Mesenchymal stem cell (in vitro differentiated cells and primary cell): ENCODE measurements around the gene RNASET2.

ENCODE experiments used
- DNase-seq: peaks from one replicate; pipeline ENCODE4 v3.0.0-alpha.2; 2013
- H2AFZ ChIP-seq: one replicate; pipeline ENCODE4 v1.6.1; 2013; ENCODE audit warnings: low read depth, mild to moderate bottlenecking, control low read depth, inconsistent platforms, low read length, moderate library complexity
- H2AK5ac ChIP-seq: 2 replicates; pipeline ENCODE4 v1.6.1; 2013; ENCODE audit warnings: low read length, moderate library complexity, mild to moderate bottlenecking, inconsistent platforms; ENCODE audit not compliant: severe bottlenecking
- H2BK120ac ChIP-seq: one replicate; pipeline ENCODE4 v1.6.1; 2013; ENCODE audit warnings: low read depth, mild to moderate bottlenecking, inconsistent platforms, low read length, moderate library complexity
- H2BK12ac ChIP-seq, 2 experiments: one replicate each; pipeline ENCODE4 v1.6.1; 2013; ENCODE audit warnings: inconsistent platforms in 2 of 2, low read length in 2 of 2, mild to moderate bottlenecking in 2 of 2, moderate library complexity in 2 of 2, control low read depth in 1 of 2
- H2BK15ac ChIP-seq: one replicate; pipeline ENCODE4 v1.6.1; 2013; ENCODE audit warnings: mild to moderate bottlenecking, low read depth, inconsistent platforms; ENCODE audit not compliant: poor library complexity, severe bottlenecking
- H2BK5ac ChIP-seq: 2 replicates; pipeline ENCODE4 v1.6.1; 2013; ENCODE audit warnings: low read depth, mild to moderate bottlenecking, low read length, control low read depth, inconsistent platforms; ENCODE audit not compliant: poor library complexity, severe bottlenecking
- H3K14ac ChIP-seq, 2 experiments: one replicate each; pipeline ENCODE4 v1.6.1; 2013; ENCODE audit warnings: inconsistent platforms in 2 of 2, low read length in 2 of 2, control low read depth in 1 of 2, mild to moderate bottlenecking in 1 of 2, moderate library complexity in 1 of 2
- H3K18ac ChIP-seq, 2 experiments: one replicate each; pipeline ENCODE4 v1.6.1; 2013; ENCODE audit warnings: inconsistent platforms in 2 of 2, low read length in 2 of 2, control low read depth in 1 of 2, low read depth in 1 of 2, mild to moderate bottlenecking in 1 of 2
- H3K23ac ChIP-seq, 2 experiments: one replicate each; pipeline ENCODE4 v1.6.1; 2013; ENCODE audit warnings: inconsistent platforms in 2 of 2, low read length in 2 of 2, mild to moderate bottlenecking in 2 of 2, moderate library complexity in 2 of 2, control low read depth in 1 of 2
- H3K27ac ChIP-seq: 2 replicates; pipeline ENCODE4 v1.5.1; 2013; ENCODE audit warnings: mild to moderate bottlenecking, moderate library complexity, low read length, control low read depth, inconsistent platforms; ENCODE audit not compliant: poor library complexity, severe bottlenecking
- H3K27me3 ChIP-seq, 2 experiments: 2 replicates each; pipeline versions ENCODE4 v1.6.1 to v1.7.0; 2013; ENCODE audit warnings: low read length in 2 of 2, mild to moderate bottlenecking in 2 of 2, moderate library complexity in 2 of 2, control low read depth in 1 of 2, inconsistent platforms in 1 of 2; ENCODE audit not compliant: control insufficient read depth in 1 of 2, insufficient read depth in 1 of 2
- H3K36me3 ChIP-seq, 2 experiments: 2 replicates each; pipeline versions ENCODE4 v1.6.1 to v1.7.0; 2013; ENCODE audit warnings: low read length in 2 of 2, control low read depth in 1 of 2, inconsistent platforms in 1 of 2, low read depth in 1 of 2, mild to moderate bottlenecking in 1 of 2; ENCODE audit not compliant: insufficient read depth in 2 of 2, control insufficient read depth in 1 of 2
- H3K4ac ChIP-seq, 2 experiments: one replicate each; pipeline ENCODE4 v1.6.1; 2013; ENCODE audit warnings: inconsistent platforms in 2 of 2, low read length in 2 of 2, mild to moderate bottlenecking in 2 of 2, moderate library complexity in 2 of 2, control low read depth in 1 of 2, low read depth in 1 of 2
- H3K4me1 ChIP-seq: 2 replicates; pipeline ENCODE4 v1.6.1; 2013; ENCODE audit warnings: low read depth, low read length, control low read depth; ENCODE audit not compliant: control insufficient read depth, insufficient read depth
- H3K4me2 ChIP-seq: 2 replicates; pipeline ENCODE4 v1.6.1; 2013; ENCODE audit warnings: low read length, mild to moderate bottlenecking, inconsistent platforms; ENCODE audit not compliant: poor library complexity, severe bottlenecking
- H3K4me3 ChIP-seq, 2 experiments: 2 replicates each; pipeline versions ENCODE4 v1.5.1 to v1.7.0; 2013; ENCODE audit warnings: low read length in 2 of 2, mild to moderate bottlenecking in 2 of 2, control low read depth in 1 of 2, low read depth in 1 of 2; ENCODE audit not compliant: insufficient read depth in 1 of 2
- H3K79me1 ChIP-seq: replicated peaks from 2 replicates; pipeline ENCODE4 v1.6.1; 2013; ENCODE audit warnings: mild to moderate bottlenecking, control low read depth, low read length, inconsistent platforms; ENCODE audit not compliant: poor library complexity, severe bottlenecking
- H3K9ac ChIP-seq: 2 replicates; pipeline ENCODE4 v1.7.0; 2013; ENCODE audit warnings: mild to moderate bottlenecking, low read length, moderate library complexity
- H3K9me3 ChIP-seq: 2 replicates; pipeline ENCODE4 v1.7.0; 2013; ENCODE audit warnings: mild to moderate bottlenecking, low read length; ENCODE audit not compliant: control insufficient read depth
- H4K8ac ChIP-seq: one replicate; pipeline ENCODE4 v1.6.1; 2013; ENCODE audit warnings: inconsistent platforms, mild to moderate bottlenecking, low read length, moderate library complexity
- H4K91ac ChIP-seq: one replicate; pipeline ENCODE4 v1.6.1; 2013; ENCODE audit warnings: mild to moderate bottlenecking, low read length, inconsistent platforms
- WGBS: methylation state at CpG from one replicate; pipeline ENCODE4 v1.1.7; 2013; ENCODE audit warnings: mixed read lengths; 5-methylcytosine and 5-hydroxymethylcytosine counted together

The RNASET2 gene

GRCh38 chr6:166903027-166903426 is 53.3 kb downstream of the RNASET2 start:
- peaks cover 5% of the 10 kb centered on the region for H3K4me1 ChIP-seq
- no peak overlapping the region for H2BK5ac ChIP-seq
- WGBS = 82% methylated on average over 8 of the region's 8 CpGs
- no peak overlapping the region for H3K23ac ChIP-seq
- no peak overlapping the region for H3K27ac ChIP-seq
- no peak overlapping the region for H2AK5ac ChIP-seq
- H4K91ac ChIP-seq = no peak overlapping the region
- no peak overlapping the region for H3K18ac ChIP-seq
- H3K4ac ChIP-seq = no peak overlapping the region
- H2AFZ ChIP-seq = no peak overlapping the region
- H3K9ac ChIP-seq = no peak overlapping the region
- H3K14ac ChIP-seq = no peak overlapping the region
- H3K9me3 ChIP-seq = no peaks in the 10 kb centered on the region
- H4K8ac ChIP-seq = no peak overlapping the region
- H3K36me3 ChIP-seq = no peaks in the 10 kb centered on the region
- DNase-seq = no peak
- no peaks in the 10 kb centered on the region for H3K79me1 ChIP-seq
- no peak overlapping the region for H3K4me2 ChIP-seq
- no peak overlapping the region for H2BK15ac ChIP-seq
- H2BK12ac ChIP-seq = no peak overlapping the region
- H2BK120ac ChIP-seq = no peak overlapping the region
- no peak overlapping the region for H3K4me3 ChIP-seq
- H3K27me3 ChIP-seq = peaks cover 15 to 18% of the 10 kb centered on the region in 2 experiments

- 94% methylated on average over 33 of the region's 33 CpGs for WGBS
- DNase-seq = no peak
- H3K36me3 ChIP-seq = no peaks in the 10 kb centered on the region
Measured at GRCh38 chr6:166902211-166902755, 54.1 kb downstream of the RNASET2 start.

GRCh38 chr6:166901626-166902025 is 54.7 kb downstream of the RNASET2 start:
- Histone ChIP-seq H2BK5ac (no peak overlapping the region), H3K9me3 (no peaks in the 10 kb centered on the region), H4K8ac (no peak overlapping the region), H2BK12ac (no peak overlapping the region), H3K23ac (no peak overlapping the region), H2AFZ (no peak overlapping the region), H3K18ac (no peak overlapping the region), H3K4ac (no peak overlapping the region), H4K91ac (no peak overlapping the region), H2AK5ac (no peak overlapping the region), H3K27me3 (peaks cover 13 to 17% of the 10 kb centered on the region in 2 experiments), H3K27ac (no peak overlapping the region), H3K9ac (no peak overlapping the region), H3K36me3 (no peaks in the 10 kb centered on the region), H3K4me3 (no peak overlapping the region), H2BK120ac (no peak overlapping the region), H3K14ac (no peak overlapping the region), H3K4me2 (no peak overlapping the region), H3K79me1 (no peaks in the 10 kb centered on the region), H2BK15ac (no peak overlapping the region), H3K4me1 (peaks cover 5% of the 10 kb centered on the region)
- WGBS = 98% methylated on average over 45 of the region's 45 CpGs
- no peak for DNase-seq

More at GRCh38 chr6:166902211-166902755, 54.1 kb downstream of the RNASET2 start:
- H2BK15ac ChIP-seq = no peak overlapping the region
- no peak overlapping the region for H2AK5ac ChIP-seq
- H3K79me1 ChIP-seq = no peaks in the 10 kb centered on the region
- no peak overlapping the region for H3K4ac ChIP-seq
- H3K27ac ChIP-seq = no peak overlapping the region
- H3K4me2 ChIP-seq = no peak overlapping the region
- H3K9me3 ChIP-seq = no peaks in the 10 kb centered on the region
- H3K9ac ChIP-seq = no peak overlapping the region
- H2BK5ac ChIP-seq = no peak overlapping the region
- no peak overlapping the region for H2BK120ac ChIP-seq
- H3K18ac ChIP-seq = no peak overlapping the region
- H2BK12ac ChIP-seq = no peak overlapping the region
- H4K8ac ChIP-seq = no peak overlapping the region
- H3K23ac ChIP-seq = no peak overlapping the region
- peaks cover 15 to 18% of the 10 kb centered on the region in 2 experiments for H3K27me3 ChIP-seq
- H3K4me3 ChIP-seq = no peak overlapping the region
- no peak overlapping the region for H4K91ac ChIP-seq
- H3K14ac ChIP-seq = no peak overlapping the region
- no peak overlapping the region for H2AFZ ChIP-seq
- peaks cover 5% of the 10 kb centered on the region for H3K4me1 ChIP-seq

- WGBS = 96% methylated on average over 53 of the region's 53 CpGs
- H2AK5ac ChIP-seq = no peak overlapping the region
- no peak overlapping the region for H4K91ac ChIP-seq
- no peak overlapping the region for H2AFZ ChIP-seq
- H3K27ac ChIP-seq = no peak overlapping the region
- no peak overlapping the region for H3K23ac ChIP-seq
- H4K8ac ChIP-seq = no peak overlapping the region
- H3K4me1 ChIP-seq = peaks cover 5% of the 10 kb centered on the region
- no peak for DNase-seq
- H3K9ac ChIP-seq = no peak overlapping the region
- H3K14ac ChIP-seq = no peak overlapping the region
- H2BK12ac ChIP-seq = no peak overlapping the region
- no peak overlapping the region for H3K4me2 ChIP-seq
- no peaks in the 10 kb centered on the region for H3K79me1 ChIP-seq
- no peaks in the 10 kb centered on the region for H3K9me3 ChIP-seq
- no peak overlapping the region for H2BK15ac ChIP-seq
- peaks cover 11 to 16% of the 10 kb centered on the region in 2 experiments for H3K27me3 ChIP-seq
- H2BK5ac ChIP-seq = no peak overlapping the region
- H3K4me3 ChIP-seq = no peak overlapping the region
- no peak overlapping the region for H2BK120ac ChIP-seq
- no peaks in the 10 kb centered on the region for H3K36me3 ChIP-seq
- no peak overlapping the region for H3K4ac ChIP-seq
- no peak overlapping the region for H3K18ac ChIP-seq
Measured at GRCh38 chr6:166900956-166901607, 55.3 kb downstream of the RNASET2 start.
